ENCODE results near the gene CLTB. TPM values are rescaled to one million over a fixed set of nuclear protein-coding genes. Genes with fewer than 3 reads are reported as not detected.

CLTB gene
- total and polyA plus RNA-seq, 2 of the 4 experiments (the other 2 are of a cell fraction) = 87.6 to 99.9 TPM

- POLR2A ChIA-PET (ENCODE audit: unreplicated experiment) = no interaction called here
- no CpG with 5 or more reads among the region's 3 CpGs for WGBS, 2 experiments (ENCODE audit: extremely low coverage in 2 of 2, insufficient read length in 1 of 2)
- Histone ChIP-seq H2AFZ (replicated peaks; ENCODE audit: low read length, poor library complexity) (no peak overlapping the region), H4K8ac (ENCODE audit: low read depth in 2 of 2, low read length in 2 of 2) (no peak overlapping the region), H2BK120ac (ENCODE audit: low read depth, low read length) (no peak overlapping the region), H3K36me3 (ENCODE audit: control insufficient read depth, insufficient read depth, low read length) (peaks cover 38% of the 10 kb centered on the region), H2BK5ac (ENCODE audit: low read depth, low read length, poor library complexity, severe bottlenecking) (no peak overlapping the region), H3K27ac (ENCODE audit: insufficient read depth, low read length) (no peak overlapping the region), H4K5ac (ENCODE audit: low read depth, low read length) (no peak overlapping the region), H3K14ac (replicated peaks; ENCODE audit: low read depth, low read length) (no peak overlapping the region), H3K18ac (ENCODE audit: low read depth, low read length) (no peak overlapping the region), H3K9ac (ENCODE audit: low read depth, low read length) (no peak overlapping the region), H3K9me3 (ENCODE audit: control insufficient read depth, insufficient read depth, low read length) (no peaks in the 10 kb centered on the region), H3K23ac (ENCODE audit: low read depth, low read length) (no peak overlapping the region), H2AK5ac (ENCODE audit: low read depth, low read length) (no peak overlapping the region), H4K91ac (ENCODE audit: insufficient read depth, low read depth, low read length) (no peak overlapping the region), H3K79me1 (ENCODE audit: low read depth in 1 of 2, low read length in 2 of 2) (peaks cover 8 to 26% of the 10 kb centered on the region in 2 experiments; a peak in 3 of 4 replicates), H2AK9ac (replicated peaks; ENCODE audit: low read depth, low read length, poor library complexity) (no peak overlapping the region), H3K27me3 (ENCODE audit: control insufficient read depth, insufficient read depth, low read length) (no peaks in the 10 kb centered on the region), H2BK15ac (ENCODE audit: low read depth, low read length) (no peak overlapping the region), H2BK20ac (ENCODE audit: low read depth, low read length) (no peak overlapping the region), H3K4me3 (ENCODE audit: insufficient read depth, low read depth, low read length) (no peak overlapping the region), H4K20me1 (ENCODE audit: insufficient read depth, low read length) (no peaks in the 10 kb centered on the region; the same call in 1 of the 2 replicates), H3K9me1 (ENCODE audit: insufficient read depth, low read length) (no peaks in the 10 kb centered on the region; the same call in 1 of the 2 replicates), H3K56ac (ENCODE audit: extremely low read depth, insufficient read depth, low read length) (no peak overlapping the region), H3K4ac (ENCODE audit: low read depth, low read length) (no peak overlapping the region), H3K4me2 (ENCODE audit: low read depth, low read length) (no peak overlapping the region), H3K4me1 (ENCODE audit: control insufficient read depth, insufficient read depth, low read length) (no peaks in the 10 kb centered on the region)
- BruUV-seq (replicated peaks) = no TSS peak
- in situ Hi-C loops (cut with MboI; ENCODE audit: low sequenced_read_pairs) (no loop called here), intact Hi-C loops (cut with micrococcal nuclease) (no loop called here), dilution Hi-C loops (cut with HindIII; ENCODE audit: low sequenced_read_pairs, unreplicated experiment) (no loop called here)
- CTCF ChIA-PET = no interaction called here
- no peak for DNase-seq
- no peak for ATAC-seq (ENCODE audit: low read depth)
- TF ChIP-seq SMC3 (IDR thresholded peaks at IDR 0.05; ENCODE audit: low read depth, low read length) (no peak), FOS (IDR thresholded peaks at IDR 0.05; ENCODE audit: low read depth, low read length) (no peak), RAD21 (IDR thresholded peaks at IDR 0.05; ENCODE audit: low read length) (no peak), CEBPB (IDR thresholded peaks at IDR 0.05; ENCODE audit: low read depth, low read length) (no peak), CHD1 (IDR thresholded peaks at IDR 0.05; ENCODE audit: low read depth, low read length) (no peak), POLR2A (IDR thresholded peaks at IDR 0.05; ENCODE audit: low read depth, low read length) (no peak), MAFK (IDR thresholded peaks at IDR 0.05; ENCODE audit: low read depth, low read length) (no peak), MAZ (IDR thresholded peaks at IDR 0.05; ENCODE audit: borderline replicate concordance, low read depth, low read length) (no peak), CTCF (conservative IDR thresholded peaks at IDR 0.05; ENCODE audit: low read depth, low read length) (no peak), BHLHE40 (IDR thresholded peaks at IDR 0.05; ENCODE audit: low read depth, low read length) (no peak), NFE2L2 (IDR thresholded peaks at IDR 0.05; ENCODE audit: low read depth, low read length) (no peak), RFX5 (IDR thresholded peaks at IDR 0.05; ENCODE audit: low read depth, low read length) (no peak), MXI1 (IDR thresholded peaks at IDR 0.05; ENCODE audit: borderline replicate concordance, low read depth, low read length) (no peak), RCOR1 (IDR thresholded peaks at IDR 0.05; ENCODE audit: insufficient replicate concordance, low read length) (no peak)
- TF ChIP-seq, protein P1, sequence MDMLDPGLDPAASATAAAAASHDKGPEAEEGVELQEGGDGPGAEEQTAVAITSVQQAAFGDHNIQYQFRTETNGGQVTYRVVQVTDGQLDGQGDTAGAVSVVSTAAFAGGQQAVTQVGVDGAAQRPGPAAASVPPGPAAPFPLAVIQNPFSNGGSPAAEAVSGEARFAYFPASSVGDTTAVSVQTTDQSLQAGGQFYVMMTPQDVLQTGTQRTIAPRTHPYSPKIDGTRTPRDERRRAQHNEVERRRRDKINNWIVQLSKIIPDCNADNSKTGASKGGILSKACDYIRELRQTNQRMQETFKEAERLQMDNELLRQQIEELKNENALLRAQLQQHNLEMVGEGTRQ (IDR thresholded peaks at IDR 0.05; ENCODE audit: low read depth, low read length) = no peak
- TF ChIP-seq, protein P2, sequence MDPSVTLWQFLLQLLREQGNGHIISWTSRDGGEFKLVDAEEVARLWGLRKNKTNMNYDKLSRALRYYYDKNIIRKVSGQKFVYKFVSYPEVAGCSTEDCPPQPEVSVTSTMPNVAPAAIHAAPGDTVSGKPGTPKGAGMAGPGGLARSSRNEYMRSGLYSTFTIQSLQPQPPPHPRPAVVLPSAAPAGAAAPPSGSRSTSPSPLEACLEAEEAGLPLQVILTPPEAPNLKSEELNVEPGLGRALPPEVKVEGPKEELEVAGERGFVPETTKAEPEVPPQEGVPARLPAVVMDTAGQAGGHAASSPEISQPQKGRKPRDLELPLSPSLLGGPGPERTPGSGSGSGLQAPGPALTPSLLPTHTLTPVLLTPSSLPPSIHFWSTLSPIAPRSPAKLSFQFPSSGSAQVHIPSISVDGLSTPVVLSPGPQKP (IDR thresholded peaks at IDR 0.05; ENCODE audit: borderline replicate concordance, low read depth, low read length) = no peak
Measured at GRCh38 chr5:176382721-176383120, 33.6 kb downstream of the CLTB start.

All from IMR-90 (cell line).